AG09309 (cell line): ENCODE results near the gene ZNF436.

Experiments
- DNase-seq: peaks from one replicate; pipeline ENCODE4 v3.0.0-alpha.2; 2010; ENCODE audit warnings: low read depth
- H3K4me3 ChIP-seq: 2 replicates; pipeline ENCODE4 v1.5.1; 2011; ENCODE audit warnings: mild to moderate bottlenecking, low read depth, low read length, moderate library complexity; ENCODE audit not compliant: control insufficient read depth
- TF ChIP-seq, protein P1 (sequence below): IDR thresholded peaks from 2 replicates; pipeline ENCODE4 v1.5.1; 2011; ENCODE audit warnings: mild to moderate bottlenecking, low read depth, low read length, inconsistent platforms; ENCODE audit not compliant: insufficient read depth, control insufficient read depth; ENCODE audit errors: missing control alignments

The ZNF436 gene

DNA sequence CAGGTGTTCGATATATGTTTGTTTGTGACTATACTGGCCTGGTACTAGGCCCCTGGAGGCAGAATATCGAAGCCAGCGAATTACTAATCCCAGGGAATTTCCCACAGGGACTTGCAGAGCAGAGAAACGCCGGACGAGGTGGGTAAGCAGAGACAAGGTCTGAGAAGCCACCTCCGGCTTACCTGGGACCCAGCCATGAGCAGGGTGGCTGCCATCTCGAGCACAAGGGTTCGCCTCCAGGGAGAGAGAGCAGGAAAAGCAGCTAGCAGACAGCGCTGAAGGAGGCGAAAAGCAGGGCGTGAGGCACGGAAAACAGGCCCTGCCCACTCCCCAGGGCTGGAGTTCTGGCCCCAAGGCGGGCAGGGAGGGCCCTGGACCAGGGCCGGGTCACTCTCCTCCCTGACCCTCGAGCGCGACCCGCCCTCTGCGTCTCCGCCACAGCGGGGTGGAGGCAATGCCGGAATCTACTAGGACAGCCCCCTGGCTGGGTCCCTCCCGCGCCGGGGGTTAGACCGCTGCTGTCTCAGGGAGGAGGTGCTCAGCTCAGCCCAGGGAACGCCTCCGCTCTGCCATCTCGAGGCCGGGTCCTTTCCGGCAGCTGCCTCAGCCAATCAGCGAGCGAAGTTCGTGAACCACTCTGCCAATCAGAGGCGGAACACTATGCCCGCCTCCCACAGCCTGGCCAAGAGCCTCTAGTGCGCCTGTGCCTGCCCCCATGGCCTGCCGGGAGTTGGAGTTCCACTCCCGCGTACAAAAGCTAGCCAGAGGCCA, 1.7 kb downstream of the ZNF436 start:
- peak; percentile 93 for DNase-seq
- TF ChIP-seq, protein P1, sequence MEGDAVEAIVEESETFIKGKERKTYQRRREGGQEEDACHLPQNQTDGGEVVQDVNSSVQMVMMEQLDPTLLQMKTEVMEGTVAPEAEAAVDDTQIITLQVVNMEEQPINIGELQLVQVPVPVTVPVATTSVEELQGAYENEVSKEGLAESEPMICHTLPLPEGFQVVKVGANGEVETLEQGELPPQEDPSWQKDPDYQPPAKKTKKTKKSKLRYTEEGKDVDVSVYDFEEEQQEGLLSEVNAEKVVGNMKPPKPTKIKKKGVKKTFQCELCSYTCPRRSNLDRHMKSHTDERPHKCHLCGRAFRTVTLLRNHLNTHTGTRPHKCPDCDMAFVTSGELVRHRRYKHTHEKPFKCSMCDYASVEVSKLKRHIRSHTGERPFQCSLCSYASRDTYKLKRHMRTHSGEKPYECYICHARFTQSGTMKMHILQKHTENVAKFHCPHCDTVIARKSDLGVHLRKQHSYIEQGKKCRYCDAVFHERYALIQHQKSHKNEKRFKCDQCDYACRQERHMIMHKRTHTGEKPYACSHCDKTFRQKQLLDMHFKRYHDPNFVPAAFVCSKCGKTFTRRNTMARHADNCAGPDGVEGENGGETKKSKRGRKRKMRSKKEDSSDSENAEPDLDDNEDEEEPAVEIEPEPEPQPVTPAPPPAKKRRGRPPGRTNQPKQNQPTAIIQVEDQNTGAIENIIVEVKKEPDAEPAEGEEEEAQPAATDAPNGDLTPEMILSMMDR, result no peak
- peak overlapping the region; percentile 80 for H3K4me3 ChIP-seq

DNA sequence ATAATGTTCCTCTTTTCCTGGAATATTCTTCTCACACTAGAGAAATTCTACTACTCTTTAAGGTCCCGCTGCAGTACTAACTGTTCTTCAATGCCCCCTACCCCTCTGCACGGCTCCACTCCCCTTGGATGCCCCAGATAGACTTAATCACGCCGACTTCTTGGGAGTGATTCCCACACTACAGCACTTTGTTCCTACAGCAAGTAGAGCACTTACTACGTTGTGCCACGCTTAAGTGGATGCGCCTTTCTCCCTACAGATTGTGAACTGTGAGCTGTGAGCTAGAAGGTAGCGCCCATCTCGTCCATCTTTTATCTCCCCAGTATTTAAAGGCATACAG, 2.2 kb downstream of the ZNF436 start:
- no peak for DNase-seq

DNA sequence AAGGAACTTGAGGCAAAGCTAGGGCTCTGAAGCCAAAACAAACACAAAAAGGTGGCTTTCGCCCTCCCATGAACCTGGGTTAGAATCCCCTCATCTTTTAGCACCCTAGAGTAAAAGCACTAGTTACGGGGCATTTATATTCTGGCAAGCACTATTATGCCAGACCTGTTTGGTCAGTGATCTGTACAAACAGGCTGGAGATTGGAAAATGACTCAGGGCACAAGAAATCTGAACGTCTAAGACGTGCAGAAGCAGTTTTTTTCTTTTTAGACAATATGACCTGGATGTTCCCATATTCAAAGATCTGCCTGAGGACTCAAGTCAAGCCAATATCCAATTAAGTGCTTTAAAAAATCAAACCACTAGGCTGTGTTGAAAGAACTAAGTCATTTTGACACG, 3.0 kb downstream of the ZNF436 start:
- no peak for DNase-seq
- TF ChIP-seq, protein P1, result no peak

More for the DNA sequence above, 2.2 kb downstream of the ZNF436 start:
- TF ChIP-seq, protein P1, result no peak
- peak overlapping the region; percentile 80 for H3K4me3 ChIP-seq

DNA sequence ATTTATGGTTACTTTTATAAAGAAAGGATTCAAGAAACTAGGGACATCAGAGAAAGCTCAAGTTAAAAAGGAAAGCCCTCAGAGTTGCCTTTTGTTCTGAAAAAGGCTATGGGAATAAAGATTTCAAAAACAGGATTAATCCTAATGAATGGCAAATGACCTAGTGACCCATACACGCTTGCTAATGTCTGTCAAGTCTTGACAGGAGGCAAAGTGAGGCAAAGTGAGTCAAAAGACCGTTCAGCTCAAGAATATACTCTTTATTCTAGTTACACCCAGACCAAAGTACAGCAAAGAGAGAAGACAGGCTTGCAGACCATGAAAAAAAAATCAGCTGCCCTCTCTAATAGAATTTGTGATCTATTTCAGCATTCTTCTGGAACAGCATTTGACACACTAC, 3.5 kb downstream of the ZNF436 start:
- DNase-seq, result no peak
- TF ChIP-seq, protein P1, result no peak
- no peak overlapping the region for H3K4me3 ChIP-seq

More for the DNA sequence above, 3.0 kb downstream of the ZNF436 start:
- H3K4me3 ChIP-seq, result no peak overlapping the region

DNA sequence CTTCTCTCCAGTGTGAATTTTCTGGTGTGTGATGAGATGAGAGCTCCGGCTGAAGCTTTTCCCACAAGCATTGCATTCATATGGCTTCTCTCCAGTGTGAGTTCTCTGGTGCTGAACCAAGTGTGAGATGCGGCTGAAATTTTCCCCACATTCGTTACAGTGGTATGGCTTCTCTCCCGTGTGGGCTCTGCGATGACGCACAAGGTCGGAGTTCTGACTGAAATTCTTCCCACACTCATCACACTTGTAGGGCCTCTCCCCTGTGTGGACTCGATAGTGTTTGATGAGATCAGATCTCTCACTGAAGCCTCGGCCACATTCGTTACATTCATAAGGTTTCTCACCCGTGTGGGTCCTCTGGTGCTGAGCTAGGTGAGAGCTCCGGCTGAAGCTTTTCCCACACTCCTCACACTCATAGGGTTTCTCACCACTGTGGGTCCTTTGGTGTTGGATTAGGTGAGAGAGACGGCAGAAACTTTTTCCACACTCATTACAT, 7.4 kb downstream of the ZNF436 start:
- DNase-seq, result no peak
- H3K4me3 ChIP-seq, result no peak overlapping the region
- TF ChIP-seq, protein P1, result no peak

DNA sequence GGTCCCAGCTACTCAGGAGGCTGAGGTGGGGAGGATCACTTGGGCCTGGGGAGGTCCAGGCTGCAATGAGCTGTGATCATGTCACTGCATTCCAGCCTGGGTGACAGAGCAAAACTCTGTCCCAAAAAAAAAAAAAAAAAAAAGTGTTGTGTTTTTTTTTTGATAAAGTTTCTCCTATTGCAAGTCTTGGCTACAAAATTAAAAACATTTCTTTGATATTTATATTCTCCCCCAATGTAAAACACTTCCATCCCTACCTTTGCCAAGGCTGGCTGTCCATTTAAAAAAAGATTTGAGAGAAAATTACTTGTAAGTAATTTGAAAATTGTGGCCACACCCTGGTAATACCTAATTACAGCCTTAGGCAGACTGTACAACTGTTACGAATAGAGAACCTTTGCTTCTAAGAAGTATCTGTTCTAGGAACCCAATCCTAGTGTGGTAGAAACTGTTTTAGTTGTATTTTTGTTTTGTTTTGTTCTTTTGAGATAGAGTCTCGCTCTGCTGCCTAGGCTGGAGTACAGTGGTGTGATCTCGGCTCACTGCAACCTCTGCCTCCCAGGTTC, 11.2 kb downstream of the ZNF436 start:
- H3K4me3 ChIP-seq, result no peak overlapping the region
- TF ChIP-seq, protein P1, result no peak
- DNase-seq, result no peak
